HepG2 (cell line): ENCODE data around the gene PFKP. TPM values are rescaled to one million over a fixed set of nuclear protein-coding genes. Genes with fewer than 3 reads are reported as not detected.

Experiments used
- ETV6 ChIP-seq: sonication (generic); formaldehyde crosslinking; conservative IDR thresholded peaks from 2 replicates; pipeline ENCODE4 v1.4.0; 2020; ENCODE audit warnings: missing genetic modification reagents
- FIP1L1 ChIP-seq: fragments of 200-400 bp; formaldehyde crosslinking; IDR thresholded peaks from 2 replicates; pipeline ENCODE4 v1.6.1; 2018; ENCODE audit warnings: low read depth, mild to moderate bottlenecking, low read length, moderate library complexity, borderline replicate concordance; ENCODE audit not compliant: insufficient read depth
- RBFOX2 ChIP-seq: fragments of 200-400 bp; formaldehyde crosslinking; IDR thresholded peaks from 2 replicates; pipeline ENCODE4 v1.6.1; 2017; ENCODE audit warnings: low read depth, mild to moderate bottlenecking, low read length
- SOX13 ChIP-seq, 3 experiments: fragments of 450-650 bp in 1 of 3; sonication (generic) in 1 of 3; formaldehyde crosslinking in 1 of 3; IDR thresholded peaks in 2 of 3; conservative IDR thresholded peaks in 1 of 3; 2 replicates each; pipeline versions ENCODE4 v1.5.0 to v1.6.1; 2016 to 2020; ENCODE audit warnings: antibody characterized with exemption in 1 of 3, mild to moderate bottlenecking in 1 of 3, missing compliant biosample characterization in 1 of 3, missing genetic modification reagents in 1 of 3, moderate library complexity in 1 of 3
- ZBTB38 ChIP-seq: sonication (generic); formaldehyde crosslinking; IDR thresholded peaks from 2 replicates; pipeline ENCODE4 v1.5.1; 2020; ENCODE audit warnings: mild to moderate bottlenecking, missing genetic modification reagents
- ZNF20 ChIP-seq: sonication (generic); formaldehyde crosslinking; IDR thresholded peaks from 2 replicates; pipeline ENCODE4 v1.4.0; 2020; ENCODE audit warnings: mild to moderate bottlenecking, moderate library complexity, missing genetic modification reagents
- ZNF605 ChIP-seq: sonication (generic); formaldehyde crosslinking; IDR thresholded peaks from 2 replicates; pipeline ENCODE4 v1.8.0; 2022; ENCODE audit warnings: mild to moderate bottlenecking, missing genetic modification reagents
- ZNF761 ChIP-seq: sonication (generic); formaldehyde crosslinking; conservative IDR thresholded peaks from 2 replicates; pipeline ENCODE4 v1.4.0; 2020; ENCODE audit warnings: mild to moderate bottlenecking, missing genetic modification reagents
- ZNF766 ChIP-seq: sonication (generic); formaldehyde crosslinking; IDR thresholded peaks from 2 replicates; pipeline ENCODE4 v1.5.0; 2020; ENCODE audit warnings: missing genetic modification reagents, borderline replicate concordance
- polyA plus RNA-seq, 8 experiments: library from polyadenylated mRNA; depleted of rRNA in 3 of 8; stranded (reverse) in 7 of 8; unstranded in 1 of 8; fragments of >200 nt; fragmentation: Illumina TruSeq in 4 of 8; extraction: Trizol in 4 of 8; gene quantifications; 2 replicates each; pipeline versions ENCODE4 v1.2.1 to v1.2.3, GENCODE V29; 2011 to 2016; ENCODE audit warnings: low read depth in 4 of 8, missing spikeins in 1 of 8, mixed read lengths in 1 of 8; ENCODE audit not compliant: insufficient read depth in 1 of 8
- total RNA-seq, 5 experiments: library from RNA; depleted of rRNA; stranded (reverse); fragments of >200 nt; fragmentation: Illumina TruSeq; extraction: Trizol; gene quantifications; 2 replicates each; pipeline ENCODE4 v1.2.3, GENCODE V29; 2016; ENCODE audit warnings: low read depth in 1 of 5
- TF ChIP-seq, protein P1 (sequence below): sonication (generic); formaldehyde crosslinking; IDR thresholded peaks from 2 replicates; pipeline ENCODE4 v1.5.0; 2020; ENCODE audit warnings: mild to moderate bottlenecking, missing genetic modification reagents, borderline replicate concordance
- TF ChIP-seq, protein P2 (sequence below): sonication (generic); formaldehyde crosslinking; IDR thresholded peaks from 2 replicates; pipeline ENCODE4 v1.5.0; 2020; ENCODE audit warnings: missing genetic modification reagents, mild to moderate bottlenecking, borderline replicate concordance
- TF ChIP-seq, protein P3 (sequence below): sonication (generic); formaldehyde crosslinking; IDR thresholded peaks from 2 replicates; pipeline ENCODE4 v1.5.0; 2020; ENCODE audit warnings: mild to moderate bottlenecking, missing genetic modification reagents
- TF ChIP-seq, protein P4 (sequence below): IDR thresholded peaks from 2 replicates; pipeline ENCODE4 v1.6.1; 2016; ENCODE audit warnings: missing compliant biosample characterization, missing genetic modification reagents, borderline replicate concordance
- TF ChIP-seq, protein P5 (sequence below): sonication (generic); formaldehyde crosslinking; IDR thresholded peaks from 2 replicates; pipeline ENCODE4 v1.9.0; 2021; ENCODE audit warnings: missing genetic modification reagents, borderline replicate concordance

Gene PFKP
- total and polyA plus RNA-seq, 2 of the 13 experiments (the other 11 are each of a cell fraction or from before 2014, with no cell fraction given), result 0.80 to 2.4 TPM

DNA sequence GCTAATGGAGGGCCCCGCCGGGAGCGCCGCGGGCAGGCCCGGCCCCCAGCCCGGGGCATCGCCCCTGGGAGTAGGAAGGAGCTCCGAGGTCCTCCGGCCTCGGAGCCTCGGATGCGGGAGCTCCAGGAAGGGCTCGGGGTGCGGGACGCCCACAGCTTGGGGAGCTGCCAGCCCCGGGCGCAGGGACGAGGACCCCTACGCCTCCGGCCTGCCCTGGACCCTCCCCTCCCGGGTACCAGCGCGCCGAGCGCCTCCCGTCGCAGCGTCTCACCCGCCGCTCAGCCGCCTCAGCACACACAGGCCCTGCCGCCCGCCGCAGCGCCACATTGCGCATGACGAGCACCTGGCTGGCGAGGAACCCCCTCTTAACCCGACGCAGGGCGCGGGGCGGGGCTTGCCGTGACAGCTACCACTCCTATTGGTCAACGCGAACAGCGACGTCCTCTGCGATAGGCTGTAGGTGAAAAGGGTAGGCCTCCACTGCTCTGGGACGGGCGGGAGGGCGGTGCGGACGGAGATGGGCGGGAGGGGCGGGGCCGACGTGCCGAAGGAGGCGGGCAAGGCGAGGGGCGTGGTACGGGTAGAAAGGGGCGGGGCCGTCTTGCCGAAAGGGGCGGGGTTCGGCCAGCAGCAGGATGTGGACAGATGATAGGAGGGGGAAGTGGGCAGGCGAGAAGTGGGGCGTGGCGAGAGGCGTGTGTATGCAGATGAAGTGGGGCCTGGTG, 105.3 kb downstream of the PFKP start, which contains the start of gene PITRM1 (continued):
- TF ChIP-seq, protein P1, sequence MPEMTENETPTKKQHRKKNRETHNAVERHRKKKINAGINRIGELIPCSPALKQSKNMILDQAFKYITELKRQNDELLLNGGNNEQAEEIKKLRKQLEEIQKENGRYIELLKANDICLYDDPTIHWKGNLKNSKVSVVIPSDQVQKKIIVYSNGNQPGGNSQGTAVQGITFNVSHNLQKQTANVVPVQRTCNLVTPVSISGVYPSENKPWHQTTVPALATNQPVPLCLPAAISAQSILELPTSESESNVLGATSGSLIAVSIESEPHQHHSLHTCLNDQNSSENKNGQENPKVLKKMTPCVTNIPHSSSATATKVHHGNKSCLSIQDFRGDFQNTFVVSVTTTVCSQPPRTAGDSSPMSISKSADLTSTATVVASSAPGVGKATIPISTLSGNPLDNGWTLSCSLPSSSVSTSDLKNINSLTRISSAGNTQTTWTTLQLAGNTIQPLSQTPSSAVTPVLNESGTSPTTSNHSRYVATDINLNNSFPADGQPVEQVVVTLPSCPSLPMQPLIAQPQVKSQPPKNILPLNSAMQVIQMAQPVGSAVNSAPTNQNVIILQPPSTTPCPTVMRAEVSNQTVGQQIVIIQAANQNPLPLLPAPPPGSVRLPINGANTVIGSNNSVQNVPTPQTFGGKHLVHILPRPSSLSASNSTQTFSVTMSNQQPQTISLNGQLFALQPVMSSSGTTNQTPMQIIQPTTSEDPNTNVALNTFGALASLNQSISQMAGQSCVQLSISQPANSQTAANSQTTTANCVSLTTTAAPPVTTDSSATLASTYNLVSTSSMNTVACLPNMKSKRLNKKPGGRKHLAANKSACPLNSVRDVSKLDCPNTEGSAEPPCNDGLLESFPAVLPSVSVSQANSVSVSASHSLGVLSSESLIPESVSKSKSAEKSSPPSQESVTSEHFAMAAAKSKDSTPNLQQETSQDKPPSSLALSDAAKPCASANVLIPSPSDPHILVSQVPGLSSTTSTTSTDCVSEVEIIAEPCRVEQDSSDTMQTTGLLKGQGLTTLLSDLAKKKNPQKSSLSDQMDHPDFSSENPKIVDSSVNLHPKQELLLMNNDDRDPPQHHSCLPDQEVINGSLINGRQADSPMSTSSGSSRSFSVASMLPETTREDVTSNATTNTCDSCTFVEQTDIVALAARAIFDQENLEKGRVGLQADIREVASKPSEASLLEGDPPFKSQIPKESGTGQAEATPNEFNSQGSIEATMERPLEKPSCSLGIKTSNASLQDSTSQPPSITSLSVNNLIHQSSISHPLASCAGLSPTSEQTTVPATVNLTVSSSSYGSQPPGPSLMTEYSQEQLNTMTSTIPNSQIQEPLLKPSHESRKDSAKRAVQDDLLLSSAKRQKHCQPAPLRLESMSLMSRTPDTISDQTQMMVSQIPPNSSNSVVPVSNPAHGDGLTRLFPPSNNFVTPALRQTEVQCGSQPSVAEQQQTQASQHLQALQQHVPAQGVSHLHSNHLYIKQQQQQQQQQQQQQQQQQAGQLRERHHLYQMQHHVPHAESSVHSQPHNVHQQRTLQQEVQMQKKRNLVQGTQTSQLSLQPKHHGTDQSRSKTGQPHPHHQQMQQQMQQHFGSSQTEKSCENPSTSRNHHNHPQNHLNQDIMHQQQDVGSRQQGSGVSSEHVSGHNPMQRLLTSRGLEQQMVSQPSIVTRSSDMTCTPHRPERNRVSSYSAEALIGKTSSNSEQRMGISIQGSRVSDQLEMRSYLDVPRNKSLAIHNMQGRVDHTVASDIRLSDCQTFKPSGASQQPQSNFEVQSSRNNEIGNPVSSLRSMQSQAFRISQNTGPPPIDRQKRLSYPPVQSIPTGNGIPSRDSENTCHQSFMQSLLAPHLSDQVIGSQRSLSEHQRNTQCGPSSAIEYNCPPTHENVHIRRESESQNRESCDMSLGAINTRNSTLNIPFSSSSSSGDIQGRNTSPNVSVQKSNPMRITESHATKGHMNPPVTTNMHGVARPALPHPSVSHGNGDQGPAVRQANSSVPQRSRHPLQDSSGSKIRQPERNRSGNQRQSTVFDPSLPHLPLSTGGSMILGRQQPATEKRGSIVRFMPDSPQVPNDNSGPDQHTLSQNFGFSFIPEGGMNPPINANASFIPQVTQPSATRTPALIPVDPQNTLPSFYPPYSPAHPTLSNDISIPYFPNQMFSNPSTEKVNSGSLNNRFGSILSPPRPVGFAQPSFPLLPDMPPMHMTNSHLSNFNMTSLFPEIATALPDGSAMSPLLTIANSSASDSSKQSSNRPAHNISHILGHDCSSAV (CRISPR knock-in tag), result no peak
- peak; percentile 96 for TF ChIP-seq RBFOX2
- TF ChIP-seq ZNF20 (CRISPR knock-in tag), result no peak
- peak; percentile 52; the same call in 1 of the 2 replicates for TF ChIP-seq ZNF605
- TF ChIP-seq, protein P2, sequence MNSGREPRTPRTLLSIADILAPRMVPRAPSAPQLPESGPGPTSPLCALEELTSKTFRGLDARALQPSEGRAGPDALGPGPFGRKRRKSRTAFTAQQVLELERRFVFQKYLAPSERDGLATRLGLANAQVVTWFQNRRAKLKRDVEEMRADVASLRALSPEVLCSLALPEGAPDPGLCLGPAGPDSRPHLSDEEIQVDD (CRISPR knock-in tag), result peak; percentile 62; the same call in 1 of the 2 replicates
- TF ChIP-seq ZNF766 (CRISPR knock-in tag), result 0 out of 2 replicates have a peak, but pooled peaks have one; percentile 32
- 0 out of 2 replicates have a peak, but pooled peaks have one; percentile 80 for TF ChIP-seq ZNF761 (CRISPR knock-in tag)
- TF ChIP-seq, protein P3, sequence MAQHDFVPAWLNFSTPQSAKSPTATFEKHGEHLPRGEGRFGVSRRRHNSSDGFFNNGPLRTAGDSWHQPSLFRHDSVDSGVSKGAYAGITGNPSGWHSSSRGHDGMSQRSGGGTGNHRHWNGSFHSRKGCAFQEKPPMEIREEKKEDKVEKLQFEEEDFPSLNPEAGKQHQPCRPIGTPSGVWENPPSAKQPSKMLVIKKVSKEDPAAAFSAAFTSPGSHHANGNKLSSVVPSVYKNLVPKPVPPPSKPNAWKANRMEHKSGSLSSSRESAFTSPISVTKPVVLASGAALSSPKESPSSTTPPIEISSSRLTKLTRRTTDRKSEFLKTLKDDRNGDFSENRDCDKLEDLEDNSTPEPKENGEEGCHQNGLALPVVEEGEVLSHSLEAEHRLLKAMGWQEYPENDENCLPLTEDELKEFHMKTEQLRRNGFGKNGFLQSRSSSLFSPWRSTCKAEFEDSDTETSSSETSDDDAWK, result no peak
- TF ChIP-seq, protein P4, sequence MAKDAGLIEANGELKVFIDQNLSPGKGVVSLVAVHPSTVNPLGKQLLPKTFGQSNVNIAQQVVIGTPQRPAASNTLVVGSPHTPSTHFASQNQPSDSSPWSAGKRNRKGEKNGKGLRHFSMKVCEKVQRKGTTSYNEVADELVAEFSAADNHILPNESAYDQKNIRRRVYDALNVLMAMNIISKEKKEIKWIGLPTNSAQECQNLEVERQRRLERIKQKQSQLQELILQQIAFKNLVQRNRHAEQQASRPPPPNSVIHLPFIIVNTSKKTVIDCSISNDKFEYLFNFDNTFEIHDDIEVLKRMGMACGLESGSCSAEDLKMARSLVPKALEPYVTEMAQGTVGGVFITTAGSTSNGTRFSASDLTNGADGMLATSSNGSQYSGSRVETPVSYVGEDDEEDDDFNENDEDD, result peak; percentile 80; the same call in 1 of the 2 replicates
- 0 out of 2 replicates have a peak, but pooled peaks have one; percentile 51 for TF ChIP-seq ZBTB38 (CRISPR knock-in tag)
- TF ChIP-seq FIP1L1, result no peak
- TF ChIP-seq SOX13 (IDR thresholded peaks at IDR 0.05), result no peak
- TF ChIP-seq SOX13 (CRISPR knock-in tag; conservative IDR thresholded peaks at IDR 0.05 in 1 of 2, IDR thresholded peaks at IDR 0.05 in 1 of 2), result peak in 1 of 2 experiments; percentile 33; a peak in 1 of 4 replicates
- TF ChIP-seq ETV6 (CRISPR knock-in tag), result 0 out of 2 replicates have a peak, but pooled peaks have one; percentile 45
- TF ChIP-seq, protein P5, sequence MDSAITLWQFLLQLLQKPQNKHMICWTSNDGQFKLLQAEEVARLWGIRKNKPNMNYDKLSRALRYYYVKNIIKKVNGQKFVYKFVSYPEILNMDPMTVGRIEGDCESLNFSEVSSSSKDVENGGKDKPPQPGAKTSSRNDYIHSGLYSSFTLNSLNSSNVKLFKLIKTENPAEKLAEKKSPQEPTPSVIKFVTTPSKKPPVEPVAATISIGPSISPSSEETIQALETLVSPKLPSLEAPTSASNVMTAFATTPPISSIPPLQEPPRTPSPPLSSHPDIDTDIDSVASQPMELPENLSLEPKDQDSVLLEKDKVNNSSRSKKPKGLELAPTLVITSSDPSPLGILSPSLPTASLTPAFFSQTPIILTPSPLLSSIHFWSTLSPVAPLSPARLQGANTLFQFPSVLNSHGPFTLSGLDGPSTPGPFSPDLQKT (CRISPR knock-in tag), result no peak
